HepG2 (cell line): Measurements from ENCODE around the gene MT1F. TPM values are rescaled to one million over a fixed set of nuclear protein-coding genes. Genes with fewer than 3 reads are reported as not detected.

Source experiments
- ATAD3A ChIP-seq: sonication (generic); formaldehyde crosslinking; IDR thresholded peaks from 2 replicates; pipeline ENCODE4 v1.4.0; 2020; ENCODE audit warnings: missing genetic modification reagents
- CENPX ChIP-seq: sonication (generic); formaldehyde crosslinking; IDR thresholded peaks from 2 replicates; pipeline ENCODE4 v1.9.0; 2021; ENCODE audit warnings: mild to moderate bottlenecking, missing genetic modification reagents, moderate library complexity
- FOXO1 ChIP-seq: sonication (generic); formaldehyde crosslinking; IDR thresholded peaks from 2 replicates; pipeline ENCODE4 v1.4.0; 2020; ENCODE audit warnings: missing genetic modification reagents
- MAFK ChIP-seq, 2 experiments: IDR thresholded peaks in 1 of 2; conservative IDR thresholded peaks in 1 of 2; 2 replicates each; pipeline ENCODE4 v1.6.1; 2011; ENCODE audit warnings: improper control_type of control experiment in 2 of 2, low read length in 2 of 2
- SALL2 ChIP-seq: sonication (generic); formaldehyde crosslinking; IDR thresholded peaks from 2 replicates; pipeline ENCODE4 v1.8.1; 2023; ENCODE audit warnings: mild to moderate bottlenecking, missing genetic modification reagents, inconsistent platforms
- SPEN ChIP-seq: sonication (generic); formaldehyde crosslinking; IDR thresholded peaks from 2 replicates; pipeline ENCODE4 v1.5.1; 2020; ENCODE audit warnings: low read depth, mild to moderate bottlenecking, missing genetic modification reagents
- THYN1 ChIP-seq: sonication (generic); formaldehyde crosslinking; IDR thresholded peaks from 2 replicates; pipeline ENCODE4 v1.8.1; 2023; ENCODE audit warnings: low read depth, mild to moderate bottlenecking, moderate library complexity, missing genetic modification reagents, borderline replicate concordance
- ZNF205 ChIP-seq: IDR thresholded peaks from 2 replicates; pipeline ENCODE4 v1.6.1; 2018; ENCODE audit warnings: missing biosample characterization, missing genetic modification reagents
- ZNF30 ChIP-seq: sonication (generic); formaldehyde crosslinking; IDR thresholded peaks from 2 replicates; pipeline ENCODE4 v1.5.0; 2020; ENCODE audit warnings: mild to moderate bottlenecking, missing genetic modification reagents
- ZNF678 ChIP-seq: sonication (generic); formaldehyde crosslinking; IDR thresholded peaks from 2 replicates; pipeline ENCODE4 v1.4.0; 2020; ENCODE audit warnings: mild to moderate bottlenecking, missing genetic modification reagents
- polyA plus RNA-seq, 8 experiments: library from polyadenylated mRNA; depleted of rRNA in 3 of 8; stranded (reverse) in 7 of 8; unstranded in 1 of 8; fragments of >200 nt; fragmentation: Illumina TruSeq in 4 of 8; extraction: Trizol in 4 of 8; gene quantifications; 2 replicates each; pipeline versions ENCODE4 v1.2.1 to v1.2.3, GENCODE V29; 2011 to 2016; ENCODE audit warnings: low read depth in 4 of 8, missing spikeins in 1 of 8, mixed read lengths in 1 of 8; ENCODE audit not compliant: insufficient read depth in 1 of 8
- total RNA-seq, 5 experiments: library from RNA; depleted of rRNA; stranded (reverse); fragments of >200 nt; fragmentation: Illumina TruSeq; extraction: Trizol; gene quantifications; 2 replicates each; pipeline ENCODE4 v1.2.3, GENCODE V29; 2016; ENCODE audit warnings: low read depth in 1 of 5
- TF ChIP-seq, protein P1 (sequence below): sonication (generic); formaldehyde crosslinking; IDR thresholded peaks from 2 replicates; pipeline ENCODE4 v1.8.0; 2022; ENCODE audit warnings: missing genetic modification reagents, low read depth, mild to moderate bottlenecking, borderline replicate concordance
- TF ChIP-seq, protein P2 (sequence below): sonication (generic); formaldehyde crosslinking; IDR thresholded peaks from 2 replicates; pipeline ENCODE4 v1.4.0; 2020; ENCODE audit warnings: missing genetic modification reagents, borderline replicate concordance
- TF ChIP-seq, protein P3 (sequence below): sonication (generic); formaldehyde crosslinking; IDR thresholded peaks from 2 replicates; pipeline ENCODE4 v1.4.0; 2020; ENCODE audit warnings: missing genetic modification reagents, mild to moderate bottlenecking, borderline replicate concordance
- TF ChIP-seq, protein P4 (sequence below): sonication (generic); formaldehyde crosslinking; IDR thresholded peaks from one replicate; pipeline ENCODE4 v1.5.1; 2020; ENCODE audit warnings: mild to moderate bottlenecking, missing genetic modification reagents; ENCODE audit errors: not compliant biosample characterization

Gene MT1F
- total and polyA plus RNA-seq, 2 of the 13 experiments (the other 11 are each of a cell fraction or from before 2014, with no cell fraction given) = 1.9 to 169 TPM

DNA sequence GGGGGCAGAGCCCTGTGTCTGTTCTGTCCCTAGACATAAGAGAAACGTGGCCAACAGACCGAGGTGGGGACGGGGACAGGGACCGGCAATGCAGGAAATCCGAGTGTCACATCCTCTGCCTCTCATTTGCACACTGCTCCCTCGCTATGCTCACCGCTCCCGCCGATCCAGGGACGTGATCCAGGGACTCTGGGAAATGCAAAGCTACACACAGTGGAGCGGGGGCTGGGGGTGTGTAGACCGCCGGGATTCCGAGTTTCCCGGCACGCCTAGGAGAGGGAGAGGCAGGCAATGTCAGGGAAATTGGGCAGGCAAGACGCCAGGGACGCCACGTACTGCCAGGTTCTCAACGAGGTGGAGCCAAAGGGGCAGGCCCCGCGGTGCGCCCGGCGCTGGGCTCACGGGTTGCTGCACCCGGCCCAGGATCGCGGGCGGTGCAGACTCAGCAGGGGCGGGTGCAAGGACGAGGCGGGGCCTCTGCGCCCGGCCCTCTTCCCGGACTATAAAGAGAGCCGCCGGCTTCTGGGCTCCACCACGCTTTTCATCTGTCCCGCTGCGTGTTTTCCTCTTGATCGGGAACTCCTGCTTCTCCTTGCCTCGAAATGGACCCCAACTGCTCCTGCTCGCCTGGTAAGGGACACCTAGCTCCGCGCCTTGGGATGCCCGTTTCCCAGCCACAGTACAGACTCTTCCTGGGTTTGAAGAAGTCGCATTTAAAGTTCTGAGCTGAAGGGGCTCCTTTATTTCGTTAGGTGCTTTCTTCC lies 24.4 kb downstream of the MT1F start, which contains the start of gene MT1X (continued):
- TF ChIP-seq ATAD3A (CRISPR knock-in tag) (no peak), ZNF30 (CRISPR knock-in tag) (no peak), FOXO1 (CRISPR knock-in tag) (no peak), SPEN (CRISPR knock-in tag) (peak; percentile 40; the same call in 1 of the 2 replicates), ZNF678 (CRISPR knock-in tag) (no peak), SALL2 (CRISPR knock-in tag) (no peak), MAFK (conservative IDR thresholded peaks at IDR 0.05 in 1 of 2, IDR thresholded peaks at IDR 0.05 in 1 of 2; ENCODE audit: low read length in 2 of 2) (peak; percentile 39 to 58; a peak in 3 of 4 replicates), THYN1 (no peak), CENPX (CRISPR knock-in tag) (no peak), ZNF205 (CRISPR knock-in tag) (no peak)
- TF ChIP-seq, protein P1, sequence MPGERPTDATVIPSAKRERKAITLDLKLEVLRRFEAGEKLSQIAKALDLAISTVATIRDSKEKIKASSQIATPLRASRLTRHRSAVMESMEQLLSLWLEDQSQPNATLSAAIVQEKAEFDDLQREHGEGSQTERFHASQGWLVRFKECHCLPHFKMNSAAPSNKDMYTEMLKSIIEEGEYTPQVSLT (CRISPR knock-in tag) = no peak
- TF ChIP-seq, protein P2, sequence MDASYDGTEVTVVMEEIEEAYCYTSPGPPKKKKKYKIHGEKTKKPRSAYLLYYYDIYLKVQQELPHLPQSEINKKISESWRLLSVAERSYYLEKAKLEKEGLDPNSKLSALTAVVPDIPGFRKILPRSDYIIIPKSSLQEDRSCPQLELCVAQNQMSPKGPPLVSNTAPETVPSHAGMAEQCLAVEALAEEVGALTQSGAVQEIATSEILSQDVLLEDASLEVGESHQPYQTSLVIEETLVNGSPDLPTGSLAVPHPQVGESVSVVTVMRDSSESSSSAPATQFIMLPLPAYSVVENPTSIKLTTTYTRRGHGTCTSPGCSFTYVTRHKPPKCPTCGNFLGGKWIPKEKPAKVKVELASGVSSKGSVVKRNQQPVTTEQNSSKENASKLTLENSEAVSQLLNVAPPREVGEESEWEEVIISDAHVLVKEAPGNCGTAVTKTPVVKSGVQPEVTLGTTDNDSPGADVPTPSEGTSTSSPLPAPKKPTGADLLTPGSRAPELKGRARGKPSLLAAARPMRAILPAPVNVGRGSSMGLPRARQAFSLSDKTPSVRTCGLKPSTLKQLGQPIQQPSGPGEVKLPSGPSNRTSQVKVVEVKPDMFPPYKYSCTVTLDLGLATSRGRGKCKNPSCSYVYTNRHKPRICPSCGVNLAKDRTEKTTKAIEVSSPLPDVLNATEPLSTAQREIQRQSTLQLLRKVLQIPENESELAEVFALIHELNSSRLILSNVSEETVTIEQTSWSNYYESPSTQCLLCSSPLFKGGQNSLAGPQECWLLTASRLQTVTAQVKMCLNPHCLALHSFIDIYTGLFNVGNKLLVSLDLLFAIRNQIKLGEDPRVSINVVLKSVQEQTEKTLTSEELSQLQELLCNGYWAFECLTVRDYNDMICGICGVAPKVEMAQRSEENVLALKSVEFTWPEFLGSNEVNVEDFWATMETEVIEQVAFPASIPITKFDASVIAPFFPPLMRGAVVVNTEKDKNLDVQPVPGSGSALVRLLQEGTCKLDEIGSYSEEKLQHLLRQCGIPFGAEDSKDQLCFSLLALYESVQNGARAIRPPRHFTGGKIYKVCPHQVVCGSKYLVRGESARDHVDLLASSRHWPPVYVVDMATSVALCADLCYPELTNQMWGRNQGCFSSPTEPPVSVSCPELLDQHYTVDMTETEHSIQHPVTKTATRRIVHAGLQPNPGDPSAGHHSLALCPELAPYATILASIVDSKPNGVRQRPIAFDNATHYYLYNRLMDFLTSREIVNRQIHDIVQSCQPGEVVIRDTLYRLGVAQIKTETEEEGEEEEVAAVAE (CRISPR knock-in tag) = no peak
- TF ChIP-seq, protein P3, sequence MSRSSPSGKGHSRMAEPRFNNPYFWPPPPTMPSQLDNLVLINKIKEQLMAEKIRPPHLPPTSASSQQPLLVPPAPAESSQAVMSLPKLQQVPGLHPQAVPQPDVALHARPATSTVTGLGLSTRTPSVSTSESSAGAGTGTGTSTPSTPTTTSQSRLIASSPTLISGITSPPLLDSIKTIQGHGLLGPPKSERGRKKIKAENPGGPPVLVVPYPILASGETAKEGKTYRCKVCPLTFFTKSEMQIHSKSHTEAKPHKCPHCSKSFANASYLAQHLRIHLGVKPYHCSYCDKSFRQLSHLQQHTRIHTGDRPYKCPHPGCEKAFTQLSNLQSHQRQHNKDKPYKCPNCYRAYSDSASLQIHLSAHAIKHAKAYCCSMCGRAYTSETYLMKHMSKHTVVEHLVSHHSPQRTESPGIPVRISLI (CRISPR knock-in tag) = peak; percentile 30; the same call in 1 of the 2 replicates
- TF ChIP-seq, protein P4, sequence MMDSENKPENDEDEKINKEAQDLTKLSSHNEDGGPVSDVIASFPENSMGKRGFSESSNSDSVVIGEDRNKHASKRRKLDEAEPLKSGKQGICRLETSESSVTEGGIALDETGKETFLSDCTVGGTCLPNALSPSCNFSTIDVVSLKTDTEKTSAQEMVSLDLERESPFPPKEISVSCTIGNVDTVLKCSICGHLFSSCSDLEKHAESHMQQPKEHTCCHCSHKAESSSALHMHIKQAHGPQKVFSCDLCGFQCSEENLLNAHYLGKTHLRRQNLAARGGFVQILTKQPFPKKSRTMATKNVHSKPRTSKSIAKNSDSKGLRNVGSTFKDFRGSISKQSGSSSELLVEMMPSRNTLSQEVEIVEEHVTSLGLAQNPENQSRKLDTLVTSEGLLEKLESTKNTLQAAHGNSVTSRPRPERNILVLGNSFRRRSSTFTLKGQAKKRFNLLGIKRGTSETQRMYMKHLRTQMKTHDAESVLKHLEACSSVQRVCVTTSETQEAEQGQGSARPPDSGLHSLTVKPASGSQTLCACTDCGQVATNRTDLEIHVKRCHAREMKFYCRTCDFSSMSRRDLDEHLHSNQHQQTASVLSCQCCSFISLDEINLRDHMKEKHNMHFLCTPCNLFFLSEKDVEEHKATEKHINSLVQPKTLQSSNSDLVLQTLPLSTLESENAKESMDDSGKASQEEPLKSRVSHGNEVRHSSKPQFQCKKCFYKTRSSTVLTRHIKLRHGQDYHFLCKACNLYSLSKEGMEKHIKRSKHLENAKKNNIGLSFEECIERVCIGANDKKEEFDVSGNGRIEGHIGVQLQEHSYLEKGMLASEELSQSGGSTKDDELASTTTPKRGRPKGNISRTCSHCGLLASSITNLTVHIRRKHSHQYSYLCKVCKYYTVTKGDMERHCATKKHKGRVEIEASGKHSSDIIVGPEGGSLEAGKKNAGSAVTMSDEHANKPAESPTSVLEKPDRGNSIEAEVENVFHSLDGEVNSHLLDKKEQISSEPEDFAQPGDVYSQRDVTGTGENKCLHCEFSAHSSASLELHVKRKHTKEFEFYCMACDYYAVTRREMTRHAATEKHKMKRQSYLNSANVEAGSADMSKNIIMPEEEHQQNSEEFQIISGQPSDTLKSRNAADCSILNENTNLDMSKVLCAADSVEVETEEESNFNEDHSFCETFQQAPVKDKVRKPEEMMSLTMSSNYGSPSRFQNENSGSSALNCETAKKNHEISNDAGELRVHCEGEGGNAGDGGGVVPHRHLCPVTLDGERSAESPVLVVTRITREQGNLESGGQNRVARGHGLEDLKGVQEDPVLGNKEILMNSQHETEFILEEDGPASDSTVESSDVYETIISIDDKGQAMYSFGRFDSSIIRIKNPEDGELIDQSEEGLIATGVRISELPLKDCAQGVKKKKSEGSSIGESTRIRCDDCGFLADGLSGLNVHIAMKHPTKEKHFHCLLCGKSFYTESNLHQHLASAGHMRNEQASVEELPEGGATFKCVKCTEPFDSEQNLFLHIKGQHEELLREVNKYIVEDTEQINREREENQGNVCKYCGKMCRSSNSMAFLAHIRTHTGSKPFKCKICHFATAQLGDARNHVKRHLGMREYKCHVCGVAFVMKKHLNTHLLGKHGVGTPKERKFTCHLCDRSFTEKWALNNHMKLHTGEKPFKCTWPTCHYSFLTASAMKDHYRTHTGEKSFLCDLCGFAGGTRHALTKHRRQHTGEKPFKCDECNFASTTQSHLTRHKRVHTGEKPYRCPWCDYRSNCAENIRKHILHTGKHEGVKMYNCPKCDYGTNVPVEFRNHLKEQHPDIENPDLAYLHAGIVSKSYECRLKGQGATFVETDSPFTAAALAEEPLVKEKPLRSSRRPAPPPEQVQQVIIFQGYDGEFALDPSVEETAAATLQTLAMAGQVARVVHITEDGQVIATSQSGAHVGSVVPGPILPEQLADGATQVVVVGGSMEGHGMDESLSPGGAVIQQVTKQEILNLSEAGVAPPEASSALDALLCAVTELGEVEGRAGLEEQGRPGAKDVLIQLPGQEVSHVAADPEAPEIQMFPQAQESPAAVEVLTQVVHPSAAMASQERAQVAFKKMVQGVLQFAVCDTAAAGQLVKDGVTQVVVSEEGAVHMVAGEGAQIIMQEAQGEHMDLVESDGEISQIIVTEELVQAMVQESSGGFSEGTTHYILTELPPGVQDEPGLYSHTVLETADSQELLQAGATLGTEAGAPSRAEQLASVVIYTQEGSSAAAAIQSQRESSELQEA (CRISPR knock-in tag) = no peak
